Esophagus muscularis mucosa (tissue), 4 donors: ENCODE data around the gene ADCY10. TPM values are rescaled to one million over a fixed set of nuclear protein-coding genes. Genes with fewer than 3 reads are reported as not detected.
"Not testable (repeated sequence)": the region's sequence is repeated elsewhere in the genome, so short reads cannot be mapped to it uniquely, and the experiment has no call there.

Experiments used
- DNase-seq: peaks from one replicate; pipeline ENCODE4 v3.0.0-alpha.2; 2017; ENCODE audit errors: extremely low spot score
- H3K27ac ChIP-seq, 4 donors: fragments of 200-600 bp; sonication (generic); replicated peaks in 1 of 4; 1 replicate in 3 of 4; 2 replicates in 1 of 4; pipeline ENCODE4 v1.5.1; 2016 to 2019; ENCODE audit warnings: mild to moderate bottlenecking in 1 of 4
- H3K27me3 ChIP-seq, 4 donors: fragments of 200-600 bp; sonication (generic); one replicate each; pipeline versions ENCODE4 v1.5.1 to v1.6.0; 2016 to 2019
- H3K36me3 ChIP-seq, 4 donors: fragments of 200-600 bp; sonication (generic); one replicate each; pipeline ENCODE4 v1.5.1; 2016 to 2019
- H3K4me1 ChIP-seq, 4 donors: fragments of 200-600 bp; sonication (generic); one replicate each; pipeline ENCODE4 v1.5.1; 2016 to 2019
- H3K4me3 ChIP-seq, 4 donors: fragments of 200-600 bp; sonication (generic); 1 replicate in 2 of 4; 2 replicates in 2 of 4; pipeline ENCODE4 v1.5.1; 2016 to 2019; ENCODE audit warnings: mild to moderate bottlenecking in 4 of 4, moderate library complexity in 1 of 4
- H3K9me3 ChIP-seq, 4 donors: fragments of 200-600 bp; sonication (generic); 1 replicate in 3 of 4; 2 replicates in 1 of 4; pipeline ENCODE4 v1.5.1; 2016 to 2019
- EP300 ChIP-seq: sonication (generic); formaldehyde crosslinking; IDR thresholded peaks from one replicate; pipeline ENCODE4 v1.6.1; 2017; ENCODE audit warnings: antibody characterized with exemption
- POLR2A ChIP-seq: fragments of 450-650 bp; IDR thresholded peaks from one replicate; pipeline ENCODE4 v1.6.1; 2017; ENCODE audit warnings: antibody characterized with exemption, moderate library complexity, mild to moderate bottlenecking, low read depth
- POLR2AphosphoS5 ChIP-seq, 2 donors: sonication (generic); formaldehyde crosslinking; IDR thresholded peaks; one replicate each; pipeline ENCODE4 v1.6.1; 2017; ENCODE audit warnings: antibody characterized with exemption in 2 of 2
- WGBS: methylation state at CpG from one replicate; pipeline ENCODE4 v1.1.5; 2018; 5-methylcytosine and 5-hydroxymethylcytosine counted together
- intact Hi-C: fragments of 100-400 bp; cut with DNase I; formaldehyde crosslinking; loops from one replicate; pipeline ENCODE4 v1.15.1; 2023
- total RNA-seq, 4 donors: library from RNA; depleted of rRNA; stranded (reverse); fragments of >200 nt; gene quantifications; one replicate each; pipeline versions ENCODE4 v1.1.0 to v1.2.1, GENCODE V29; 2016
- TF ChIP-seq, protein P1 (sequence below), 3 experiments: fragments of 200-600 bp in 2 of 3; fragments of 450-650 bp in 1 of 3; sonication (generic) in 2 of 3; IDR thresholded peaks; one replicate each; pipeline ENCODE4 v1.5.1; 2017 to 2019; ENCODE audit warnings: antibody characterized with exemption in 3 of 3, mild to moderate bottlenecking in 2 of 3, moderate library complexity in 1 of 3

Gene ADCY10
- total RNA-seq, 4 donors from 2014 or later: under 0.01 to 0.29 (median 0.21) TPM

- Histone ChIP-seq H3K4me3 (no peak overlapping the region), H3K27ac (no peak overlapping the region), H3K36me3 (no peaks in the 10 kb centered on the region), H3K9me3 (no peaks in the 10 kb centered on the region), H3K27me3 (no peaks in the 10 kb centered on the region), H3K4me1 (no peaks in the 10 kb centered on the region)
- intact Hi-C loops: no loop called here
- TF ChIP-seq, protein P1, sequence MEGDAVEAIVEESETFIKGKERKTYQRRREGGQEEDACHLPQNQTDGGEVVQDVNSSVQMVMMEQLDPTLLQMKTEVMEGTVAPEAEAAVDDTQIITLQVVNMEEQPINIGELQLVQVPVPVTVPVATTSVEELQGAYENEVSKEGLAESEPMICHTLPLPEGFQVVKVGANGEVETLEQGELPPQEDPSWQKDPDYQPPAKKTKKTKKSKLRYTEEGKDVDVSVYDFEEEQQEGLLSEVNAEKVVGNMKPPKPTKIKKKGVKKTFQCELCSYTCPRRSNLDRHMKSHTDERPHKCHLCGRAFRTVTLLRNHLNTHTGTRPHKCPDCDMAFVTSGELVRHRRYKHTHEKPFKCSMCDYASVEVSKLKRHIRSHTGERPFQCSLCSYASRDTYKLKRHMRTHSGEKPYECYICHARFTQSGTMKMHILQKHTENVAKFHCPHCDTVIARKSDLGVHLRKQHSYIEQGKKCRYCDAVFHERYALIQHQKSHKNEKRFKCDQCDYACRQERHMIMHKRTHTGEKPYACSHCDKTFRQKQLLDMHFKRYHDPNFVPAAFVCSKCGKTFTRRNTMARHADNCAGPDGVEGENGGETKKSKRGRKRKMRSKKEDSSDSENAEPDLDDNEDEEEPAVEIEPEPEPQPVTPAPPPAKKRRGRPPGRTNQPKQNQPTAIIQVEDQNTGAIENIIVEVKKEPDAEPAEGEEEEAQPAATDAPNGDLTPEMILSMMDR (IDR thresholded peaks at IDR 0.05): no peak
- TF ChIP-seq POLR2A (no peak), POLR2AphosphoS5 (IDR thresholded peaks at IDR 0.05) (no peak), EP300 (no peak)
- WGBS: 99% methylated on average over 3 of the region's 3 CpGs
- DNase-seq: no peak
Observed at GRCh38 chr1:167876597-167877175, 37.2 kb downstream of the ADCY10 start.

DNA sequence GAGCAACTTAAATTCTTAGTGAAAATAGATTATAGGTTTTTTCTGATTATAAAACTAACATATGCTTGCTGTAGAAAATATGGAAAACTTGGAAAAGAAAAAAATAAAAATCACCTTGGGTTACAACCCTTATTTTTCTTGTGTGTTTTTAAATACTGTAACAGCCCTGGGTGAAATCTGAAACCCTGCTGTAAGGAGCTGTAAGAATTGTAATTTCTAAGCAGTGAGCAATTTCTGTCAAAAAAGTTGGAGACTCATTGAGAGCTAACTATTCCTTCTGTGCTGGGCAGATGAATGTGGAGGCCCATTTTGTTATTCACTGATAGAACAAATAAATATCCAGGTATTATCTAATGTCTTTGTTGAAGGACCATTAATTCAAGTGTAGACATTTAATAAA lies 42.6 kb downstream of the ADCY10 start:
- H3K27ac ChIP-seq: no peak overlapping the region
- H3K4me1 ChIP-seq: no peaks in the 10 kb centered on the region
- TF ChIP-seq POLR2AphosphoS5 (IDR thresholded peaks at IDR 0.05): no peak

GRCh38 chr1:167869157-167870001 lies 44.6 kb downstream of the ADCY10 start:
- H3K4me3 ChIP-seq, intact Hi-C loops, H3K9me3 ChIP-seq, H3K27me3 ChIP-seq, H3K27ac ChIP-seq, H3K36me3 ChIP-seq, H3K4me1 ChIP-seq, DNase-seq: not testable (repeated sequence)
- 74% methylated on average over 16 of the region's 16 CpGs for WGBS

More for the DNA sequence above, 42.6 kb downstream of the ADCY10 start:
- H3K9me3 ChIP-seq: no peaks in the 10 kb centered on the region
- H3K36me3 ChIP-seq: no peaks in the 10 kb centered on the region
- no peak overlapping the region for H3K4me3 ChIP-seq
- H3K27me3 ChIP-seq: no peaks in the 10 kb centered on the region
- intact Hi-C loops: no loop called here
- DNase-seq: no peak

- H3K9me3 ChIP-seq, DNase-seq, H3K4me3 ChIP-seq, H3K27ac ChIP-seq, H3K36me3 ChIP-seq, intact Hi-C loops, H3K27me3 ChIP-seq, H3K4me1 ChIP-seq: not testable (repeated sequence)
- WGBS: 99% methylated on average over 7 of the region's 8 CpGs
Observed at GRCh38 chr1:167866739-167867414, 47.1 kb downstream of the ADCY10 start.

DNA sequence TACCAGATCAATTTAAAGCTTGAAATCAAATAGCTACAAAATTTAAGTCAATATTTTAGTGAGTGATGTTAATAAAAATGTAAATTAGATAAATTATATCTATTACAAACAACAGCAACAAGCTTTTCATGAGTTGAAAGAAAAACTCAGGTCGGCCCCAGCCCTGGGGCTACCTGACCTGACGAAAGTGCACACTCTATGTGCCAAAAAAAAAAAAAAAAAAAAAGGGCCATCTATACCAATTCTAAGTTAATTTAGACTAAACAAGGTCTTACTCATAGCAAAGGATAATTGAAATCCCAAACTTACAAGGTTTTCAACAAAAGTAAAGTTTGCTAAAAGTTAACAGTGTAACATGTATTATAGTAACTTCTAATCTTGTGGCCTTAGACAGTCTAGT lies 47.6 kb downstream of the ADCY10 start:
- H3K36me3 ChIP-seq, H3K27ac ChIP-seq, H3K4me3 ChIP-seq, intact Hi-C loops, H3K4me1 ChIP-seq, DNase-seq, H3K27me3 ChIP-seq, H3K9me3 ChIP-seq: not testable (repeated sequence)
- 91% methylated on average over 2 of the region's 2 CpGs for WGBS

DNA sequence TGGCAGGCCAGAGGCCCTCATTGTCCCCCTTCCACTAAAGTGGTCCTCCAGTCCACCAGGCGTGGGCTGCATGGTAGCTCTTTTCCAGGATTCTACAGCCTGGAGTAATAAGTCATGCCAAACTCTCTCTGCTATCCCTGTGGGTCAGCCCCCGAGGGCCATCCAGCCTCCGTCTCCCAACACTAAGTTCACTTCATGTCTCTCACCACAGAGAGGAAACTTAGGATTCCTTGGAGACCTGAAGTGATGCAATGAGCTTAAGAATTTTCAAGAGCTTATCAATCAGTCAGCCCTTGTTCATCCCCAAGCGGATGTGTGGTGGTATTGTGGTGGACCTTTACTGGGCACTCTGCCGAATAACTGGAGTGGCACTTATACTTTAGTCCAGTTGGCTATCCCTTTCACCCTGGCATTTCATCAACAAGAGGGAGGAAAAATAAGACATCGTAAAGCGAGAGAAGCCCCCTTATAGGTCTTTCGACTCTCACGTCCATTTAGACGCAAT lies 48.1 kb downstream of the ADCY10 start:
- DNase-seq, H3K36me3 ChIP-seq, H3K9me3 ChIP-seq, H3K4me1 ChIP-seq, H3K27ac ChIP-seq, H3K27me3 ChIP-seq, H3K4me3 ChIP-seq, intact Hi-C loops: not testable (repeated sequence)
- WGBS: 97% methylated on average over 10 of the region's 10 CpGs

- H3K4me1 ChIP-seq, H3K4me3 ChIP-seq, H3K9me3 ChIP-seq, DNase-seq, intact Hi-C loops, H3K27me3 ChIP-seq, H3K36me3 ChIP-seq, H3K27ac ChIP-seq: not testable (repeated sequence)
Observed at GRCh38 chr1:167865193-167865592, 48.7 kb downstream of the ADCY10 start.
